Keratinocyte (primary cell): ENCODE measurements around the gene TEAD4. TPM values are rescaled to one million over a fixed set of nuclear protein-coding genes. Genes with fewer than 3 reads are reported as not detected.

Experiments used
- DNase-seq: peaks from one replicate; pipeline ENCODE4 v3.0.0-alpha.2; 2011; ENCODE audit warnings: low read depth, missing footprints, low spot score
- FAIRE-seq: peaks from 2 replicates; lab custom pipeline; 2011; peaks lifted over from hg19 to GRCh38; lab: Jason Lieb, UNC
- H2AFZ ChIP-seq: 2 replicates; pipeline ENCODE4 v1.6.0; 2012; ENCODE audit warnings: low read length, control low read depth, inconsistent platforms; ENCODE audit not compliant: control insufficient read depth
- H3K27ac ChIP-seq: 2 replicates; pipeline ENCODE4 v1.5.1; 2011; ENCODE audit warnings: low read length; ENCODE audit not compliant: control insufficient read depth, insufficient read depth
- H3K27me3 ChIP-seq: 3 replicates; pipeline ENCODE4 v1.6.0; 2011; ENCODE audit warnings: low read length; ENCODE audit not compliant: control insufficient read depth, insufficient read depth; ENCODE audit errors: extremely low read depth
- H3K36me3 ChIP-seq, 2 experiments: 2 replicates in 1 of 2; 3 replicates in 1 of 2; pipeline ENCODE4 v1.5.1; 2011; ENCODE audit warnings: low read length in 2 of 2, mild to moderate bottlenecking in 1 of 2; ENCODE audit not compliant: control insufficient read depth in 2 of 2, insufficient read depth in 2 of 2; ENCODE audit errors: extremely low read depth in 1 of 2
- H3K4me1 ChIP-seq: 3 replicates; pipeline ENCODE4 v1.5.1; 2011; ENCODE audit warnings: low read length; ENCODE audit not compliant: control insufficient read depth, insufficient read depth; ENCODE audit errors: extremely low read depth
- H3K4me2 ChIP-seq: 3 replicates; pipeline ENCODE4 v1.6.0; 2011; ENCODE audit warnings: low read depth, low read length; ENCODE audit not compliant: control insufficient read depth, insufficient read depth; ENCODE audit errors: extremely low read depth
- H3K4me3 ChIP-seq, 3 experiments: fragments of 200-600 bp in 1 of 3; sonication (generic) in 1 of 3; 2 replicates in 2 of 3; 3 replicates in 1 of 3; pipeline ENCODE4 v1.5.1; 2011 to 2016; ENCODE audit warnings: low read length in 3 of 3, mild to moderate bottlenecking in 3 of 3, control low read depth in 2 of 3, inconsistent platforms in 1 of 3, low read depth in 1 of 3, mixed read lengths in 1 of 3, mixed run types in 1 of 3, moderate library complexity in 1 of 3; ENCODE audit not compliant: control insufficient read depth in 2 of 3, insufficient read depth in 2 of 3; ENCODE audit errors: extremely low read depth in 1 of 3
- H3K79me2 ChIP-seq: 2 replicates; pipeline ENCODE4 v1.6.0; 2012; ENCODE audit warnings: low read length; ENCODE audit not compliant: control insufficient read depth, insufficient read depth
- H3K9ac ChIP-seq: 3 replicates; pipeline ENCODE4 v1.6.0; 2011; ENCODE audit warnings: low read length; ENCODE audit not compliant: control insufficient read depth, insufficient read depth; ENCODE audit errors: extremely low read depth
- H3K9me1 ChIP-seq: 3 replicates; pipeline ENCODE4 v1.6.0; 2011; ENCODE audit warnings: low read length; ENCODE audit not compliant: control insufficient read depth, insufficient read depth; ENCODE audit errors: extremely low read depth
- H3K9me3 ChIP-seq: 2 replicates; pipeline ENCODE4 v1.5.1; 2012; ENCODE audit warnings: low read depth, low read length; ENCODE audit not compliant: control insufficient read depth
- H4K20me1 ChIP-seq: 3 replicates; pipeline ENCODE4 v1.6.0; 2011; ENCODE audit warnings: low read length; ENCODE audit not compliant: control insufficient read depth, insufficient read depth; ENCODE audit errors: extremely low read depth
- EZH2 ChIP-seq: IDR thresholded peaks from one replicate; pipeline ENCODE4 v1.6.1; 2012; ENCODE audit warnings: inconsistent platforms, mild to moderate bottlenecking, low read length, moderate library complexity
- dilution Hi-C: fragments of 300-500 bp; cut with MboI; formaldehyde crosslinking; loops from one replicate; pipeline ENCODE4 v1.7.0; 2020; ENCODE audit warnings: low sequenced_read_pairs; ENCODE audit not compliant: extremely low pct_ligation_motif_present
- polyA plus RNA-seq, 5 experiments: library from polyadenylated mRNA; depleted of rRNA in 3 of 5; stranded (reverse) in 3 of 5; stranded (forward) in 1 of 5; unstranded in 1 of 5; fragments of >200 nt; gene quantifications; 1 replicate in 1 of 5; 2 replicates in 3 of 5; 3 replicates in 1 of 5; pipeline versions ENCODE4 v1.2.1 to v1.2.3, GENCODE V29; 2011 to 2012; ENCODE audit warnings: missing spikeins in 2 of 5, low read depth in 1 of 5, low replicate concordance in 1 of 5
- TF ChIP-seq, protein P1 (sequence below), 3 experiments: IDR thresholded peaks in 1 of 3; conservative IDR thresholded peaks in 1 of 3; optimal IDR thresholded peaks in 1 of 3; 2 replicates in 2 of 3; 3 replicates in 1 of 3; pipeline versions ENCODE3 to v1.5.1; 2011; ENCODE audit warnings: low read length in 3 of 3, mild to moderate bottlenecking in 3 of 3, moderate library complexity in 2 of 3, control low read depth in 1 of 3, inconsistent platforms in 1 of 3; ENCODE audit not compliant: insufficient read depth in 2 of 3; ENCODE audit errors: extremely low read depth in 1 of 3

TEAD4 gene
- polyA plus RNA-seq, 1 donor (not counting 4 experiments of a cell fraction or from before 2014, with no cell fraction given) = 8.1 TPM

DNA sequence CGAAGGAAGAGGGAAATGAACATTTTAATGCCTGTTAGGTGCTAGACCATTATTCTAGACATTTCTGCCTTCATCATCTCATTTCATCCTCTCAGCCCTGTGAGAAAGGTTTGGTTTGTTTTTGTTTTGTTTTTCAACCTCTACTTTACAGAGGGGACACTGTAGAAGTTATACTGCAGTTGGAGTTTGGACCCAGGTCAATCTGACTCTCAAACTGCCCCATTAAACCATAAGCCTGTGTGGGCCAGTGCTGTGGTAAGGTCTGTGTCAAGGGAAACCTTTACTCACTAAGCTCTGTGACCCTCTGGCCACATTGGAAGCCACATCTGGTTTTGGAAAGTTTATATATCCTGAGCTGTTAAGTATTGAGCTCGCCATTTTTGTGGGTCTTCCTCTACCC, 8.5 kb downstream of the TEAD4 start:
- Histone ChIP-seq H3K9ac (no peak overlapping the region), H3K4me1 (no peaks in the 10 kb centered on the region), H3K79me2 (peaks cover 15% of the 10 kb centered on the region), H2AFZ (no peak overlapping the region), H3K27me3 (no peaks in the 10 kb centered on the region), H3K4me2 (no peak overlapping the region), H3K9me1 (no peaks in the 10 kb centered on the region), H3K9me3 (no peaks in the 10 kb centered on the region), H3K27ac (no peak overlapping the region), H4K20me1 (no peaks in the 10 kb centered on the region), H3K36me3 (peaks cover 2 to 4% of the 10 kb centered on the region in 2 experiments), H3K4me3 (no peak overlapping the region)
- FAIRE-seq (no peak), DNase-seq (no peak)
- dilution Hi-C loops = no loop called here
- TF ChIP-seq, protein P1, sequence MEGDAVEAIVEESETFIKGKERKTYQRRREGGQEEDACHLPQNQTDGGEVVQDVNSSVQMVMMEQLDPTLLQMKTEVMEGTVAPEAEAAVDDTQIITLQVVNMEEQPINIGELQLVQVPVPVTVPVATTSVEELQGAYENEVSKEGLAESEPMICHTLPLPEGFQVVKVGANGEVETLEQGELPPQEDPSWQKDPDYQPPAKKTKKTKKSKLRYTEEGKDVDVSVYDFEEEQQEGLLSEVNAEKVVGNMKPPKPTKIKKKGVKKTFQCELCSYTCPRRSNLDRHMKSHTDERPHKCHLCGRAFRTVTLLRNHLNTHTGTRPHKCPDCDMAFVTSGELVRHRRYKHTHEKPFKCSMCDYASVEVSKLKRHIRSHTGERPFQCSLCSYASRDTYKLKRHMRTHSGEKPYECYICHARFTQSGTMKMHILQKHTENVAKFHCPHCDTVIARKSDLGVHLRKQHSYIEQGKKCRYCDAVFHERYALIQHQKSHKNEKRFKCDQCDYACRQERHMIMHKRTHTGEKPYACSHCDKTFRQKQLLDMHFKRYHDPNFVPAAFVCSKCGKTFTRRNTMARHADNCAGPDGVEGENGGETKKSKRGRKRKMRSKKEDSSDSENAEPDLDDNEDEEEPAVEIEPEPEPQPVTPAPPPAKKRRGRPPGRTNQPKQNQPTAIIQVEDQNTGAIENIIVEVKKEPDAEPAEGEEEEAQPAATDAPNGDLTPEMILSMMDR (optimal IDR thresholded peaks at IDR 0.05 in 1 of 3, IDR thresholded peaks at IDR 0.05 in 1 of 3, conservative IDR thresholded peaks at IDR 0.05 in 1 of 3; ENCODE audit: extremely low read depth in 1 of 3, insufficient read depth in 2 of 3, low read length in 3 of 3) = no peak
- TF ChIP-seq EZH2 = no peak

DNA sequence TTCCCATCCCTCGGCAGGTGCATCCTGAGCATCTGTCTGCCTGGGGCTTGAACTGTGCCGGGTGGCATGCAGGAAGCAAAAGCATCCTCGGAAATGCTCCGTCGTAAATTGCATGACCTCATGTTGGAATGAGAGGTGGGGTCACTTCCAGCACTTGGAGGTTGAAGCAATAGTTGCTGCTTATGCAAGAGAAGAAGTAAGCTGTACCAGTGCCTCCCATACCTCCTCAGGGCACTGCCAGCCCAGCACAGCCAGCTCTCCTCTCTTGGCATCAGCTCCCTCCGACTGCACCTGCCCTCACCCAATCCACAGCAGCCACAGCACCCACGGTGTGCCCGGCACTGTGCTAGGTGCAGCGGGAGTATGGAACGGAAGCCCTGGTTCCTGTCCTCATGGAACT, 11.5 kb downstream of the TEAD4 start:
- Histone ChIP-seq H3K9me1 (peaks cover 2% of the 10 kb centered on the region), H3K36me3 (peaks cover 0 to 2% of the 10 kb centered on the region in 2 experiments), H3K27ac (no peak overlapping the region), H3K27me3 (no peaks in the 10 kb centered on the region), H2AFZ (no peak overlapping the region), H3K9me3 (no peaks in the 10 kb centered on the region), H3K4me1 (peaks cover 7% of the 10 kb centered on the region), H4K20me1 (no peaks in the 10 kb centered on the region), H3K9ac (no peak overlapping the region), H3K4me3 (no peak overlapping the region), H3K4me2 (no peak overlapping the region), H3K79me2 (peaks cover 6% of the 10 kb centered on the region)
- TF ChIP-seq, protein P1 (optimal IDR thresholded peaks at IDR 0.05 in 1 of 3, IDR thresholded peaks at IDR 0.05 in 1 of 3, conservative IDR thresholded peaks at IDR 0.05 in 1 of 3; ENCODE audit: extremely low read depth in 1 of 3, insufficient read depth in 2 of 3, low read length in 3 of 3) = no peak
- no peak for TF ChIP-seq EZH2
- no peak for FAIRE-seq
- DNase-seq = no peak
- dilution Hi-C loops = no loop called here
